RWPE2 (cell line): ENCODE results near the gene HK3.

Source experiments
- ATAC-seq: fragments of 200-7000 bp; cut with Tn5 transposase; 3 replicates; pipeline ENCODE4 v1.9.1; 2021; ENCODE audit warnings: low read depth
- DNase-seq: peaks from one replicate; pipeline ENCODE4 v3.0.0-alpha.2; 2020; ENCODE audit warnings: low spot score
- H3K27ac ChIP-seq: fragments of 450-650 bp; 2 replicates; pipeline ENCODE4 v1.5.1; 2017; ENCODE audit warnings: mild to moderate bottlenecking; ENCODE audit not compliant: poor library complexity, severe bottlenecking
- H3K27me3 ChIP-seq: fragments of 250-450 bp; sonication (Bioruptor Pico); 2 replicates; pipeline ENCODE4 v1.5.1; 2021; ENCODE audit warnings: mild to moderate bottlenecking, moderate library complexity; ENCODE audit not compliant: insufficient read depth, poor library complexity, severe bottlenecking
- H3K36me3 ChIP-seq: fragments of 250-450 bp; sonication (Bioruptor Pico); 2 replicates; pipeline ENCODE4 v1.5.1; 2020; ENCODE audit warnings: low read depth, mild to moderate bottlenecking, moderate library complexity
- H3K4me1 ChIP-seq: fragments of 250-450 bp; sonication (Bioruptor Pico); 2 replicates; pipeline ENCODE4 v1.5.1; 2021; ENCODE audit warnings: mild to moderate bottlenecking, moderate library complexity; ENCODE audit not compliant: insufficient read depth, poor library complexity, severe bottlenecking
- H3K4me3 ChIP-seq: fragments of 250-450 bp; sonication (Bioruptor Pico); 2 replicates; pipeline ENCODE4 v1.5.1; 2021; ENCODE audit warnings: mild to moderate bottlenecking, moderate library complexity; ENCODE audit not compliant: severe bottlenecking
- H3K9me3 ChIP-seq: fragments of 250-450 bp; sonication (Bioruptor Pico); 2 replicates; pipeline ENCODE4 v1.5.1; 2021; ENCODE audit warnings: mild to moderate bottlenecking, moderate library complexity; ENCODE audit not compliant: severe bottlenecking
- CTCF ChIP-seq: fragments of 450-650 bp; IDR thresholded peaks from one replicate; pipeline ENCODE4 v1.5.1; 2017; ENCODE audit warnings: mild to moderate bottlenecking, moderate library complexity; ENCODE audit not compliant: poor library complexity, severe bottlenecking

Gene HK3

DNA sequence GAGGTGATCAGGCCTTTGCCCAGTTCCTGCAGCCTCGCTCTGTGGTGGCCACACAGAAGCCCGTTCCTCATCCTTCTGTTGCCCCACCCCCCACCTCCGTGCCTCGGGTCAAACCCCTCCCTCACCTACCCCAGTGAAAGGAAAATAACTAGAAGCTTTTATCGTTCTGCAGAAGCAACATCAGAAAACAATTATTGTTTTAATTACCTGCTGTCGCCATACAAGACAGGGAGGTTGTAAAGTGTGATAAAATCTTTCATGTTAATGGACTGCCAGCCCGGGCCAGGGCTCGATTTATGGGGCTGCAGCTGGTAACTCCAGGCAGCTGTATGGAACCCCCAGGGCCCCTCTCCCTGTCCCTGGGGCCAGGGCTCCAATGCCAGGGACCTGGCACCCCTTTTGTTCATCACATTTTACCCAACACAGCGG is 68.1 kb downstream of the HK3 start:
- peaks cover 18% of the 10 kb centered on the region for H3K27me3 ChIP-seq
- no peak overlapping the region for H3K27ac ChIP-seq
- no peak overlapping the region for H3K4me3 ChIP-seq
- H3K9me3 ChIP-seq: no peaks in the 10 kb centered on the region
- no peak for DNase-seq
- TF ChIP-seq CTCF: no peak
- no peak for ATAC-seq
- H3K4me1 ChIP-seq: no peaks in the 10 kb centered on the region
- H3K36me3 ChIP-seq: no peaks in the 10 kb centered on the region
